H1 (cell line): ENCODE data around the gene CPNE5. TPM values are rescaled to one million over a fixed set of nuclear protein-coding genes. Genes with fewer than 3 reads are reported as not detected.

Experiments used
- CTCF ChIA-PET: fragments of 300-600 bp; sonication (Branson Sonifier 250); formaldehyde crosslinking; loops from one replicate; lab custom pipeline; 2021; ENCODE audit not compliant: partially characterized antibody; lab: Charles Lee
- POLR2A ChIA-PET: fragments of 300-600 bp; sonication (Branson Sonifier 250); formaldehyde crosslinking; loops from one replicate; lab custom pipeline; 2021; ENCODE audit warnings: inconsistent platforms; ENCODE audit not compliant: partially characterized antibody; lab: Charles Lee
- DNase-seq, 2 experiments: peaks; one replicate each; pipeline versions ENCODE4 v3.0.0 to v3.0.0-alpha.2; 2010 to 2022; ENCODE audit warnings: low spot score in 2 of 2, low read depth in 1 of 2, mixed read lengths in 1 of 2
- FAIRE-seq: peaks from 2 replicates; lab custom pipeline; 2011; peaks lifted over from hg19 to GRCh38; lab: Jason Lieb, UNC
- H2AFZ ChIP-seq: 2 replicates; pipeline ENCODE4 v1.8.1; 2012; ENCODE audit warnings: low read length, inconsistent platforms
- H2AK5ac ChIP-seq: 2 replicates; pipeline ENCODE4 v1.6.1; 2013; ENCODE audit warnings: low read depth, low read length
- H2BK120ac ChIP-seq: replicated peaks from 2 replicates; pipeline ENCODE3; 2013; ENCODE audit warnings: low read depth, low read length, inconsistent platforms
- H2BK12ac ChIP-seq: 2 replicates; pipeline ENCODE4 v1.6.1; 2013; ENCODE audit warnings: low read depth, low read length
- H2BK15ac ChIP-seq: 2 replicates; pipeline ENCODE4 v1.6.1; 2013; ENCODE audit warnings: low read length
- H2BK20ac ChIP-seq: 2 replicates; pipeline ENCODE4 v1.6.1; 2013; ENCODE audit warnings: low read length
- H2BK5ac ChIP-seq: 2 replicates; pipeline ENCODE4 v1.6.1; 2013; ENCODE audit warnings: low read depth, low read length
- H3K14ac ChIP-seq: 2 replicates; pipeline ENCODE4 v1.6.1; 2013; ENCODE audit warnings: inconsistent platforms; ENCODE audit not compliant: insufficient read length
- H3K18ac ChIP-seq: 2 replicates; pipeline ENCODE4 v1.6.1; 2013; ENCODE audit warnings: low read length; ENCODE audit errors: extremely low read depth
- H3K23ac ChIP-seq: 2 replicates; pipeline ENCODE4 v1.6.1; 2013; ENCODE audit warnings: inconsistent platforms; ENCODE audit not compliant: insufficient read length
- H3K23me2 ChIP-seq: 2 replicates; pipeline ENCODE4 v1.6.1; 2013; ENCODE audit warnings: low read depth, low read length
- H3K27ac ChIP-seq: 2 replicates; pipeline ENCODE4 v1.6.1; 2011; ENCODE audit warnings: low read depth, low read length, inconsistent platforms
- H3K27me3 ChIP-seq, 4 experiments: replicated peaks in 1 of 4; 1 replicate in 1 of 4; 2 replicates in 3 of 4; pipeline versions ENCODE4 v1.6.1 to v1.8.1; 2011 to 2013; ENCODE audit warnings: low read length in 3 of 4, mild to moderate bottlenecking in 3 of 4, inconsistent platforms in 2 of 4, mixed read lengths in 2 of 4, moderate library complexity in 1 of 4; ENCODE audit not compliant: control insufficient read depth in 3 of 4, insufficient read depth in 3 of 4; ENCODE audit errors: extremely low read depth in 1 of 4
- H3K36me3 ChIP-seq, 4 experiments: 2 replicates each; pipeline versions ENCODE4 v1.6.1 to v1.8.1; 2011 to 2013; ENCODE audit warnings: mild to moderate bottlenecking in 4 of 4, low read length in 3 of 4, moderate library complexity in 2 of 4, control low read depth in 1 of 4, inconsistent platforms in 1 of 4; ENCODE audit not compliant: insufficient read depth in 4 of 4, control insufficient read depth in 2 of 4
- H3K4ac ChIP-seq: replicated peaks from 2 replicates; pipeline ENCODE3; 2013; ENCODE audit warnings: low read length, low read depth, mixed read lengths, inconsistent platforms; ENCODE audit not compliant: insufficient read length
- H3K4me1 ChIP-seq, 4 experiments: replicated peaks in 1 of 4; 1 replicate in 1 of 4; 2 replicates in 3 of 4; pipeline versions ENCODE4 v1.6.1 to v1.8.1; 2011 to 2013; ENCODE audit warnings: low read length in 3 of 4, inconsistent platforms in 2 of 4, mixed read lengths in 1 of 4; ENCODE audit not compliant: insufficient read depth in 4 of 4, control insufficient read depth in 3 of 4
- H3K4me2 ChIP-seq, 2 experiments: 2 replicates each; pipeline versions ENCODE4 v1.6.1 to v1.8.1; 2011 to 2013; ENCODE audit warnings: low read depth in 2 of 2, low read length in 2 of 2, control low read depth in 1 of 2, inconsistent platforms in 1 of 2, mild to moderate bottlenecking in 1 of 2; ENCODE audit not compliant: insufficient read depth in 1 of 2
- H3K4me3 ChIP-seq, 4 experiments: fragments of 200-600, 300-600 bp in 1 of 4; sonication (generic), shearing (Covaris generic), sonication (Bioruptor Twin) in 1 of 4; 2 replicates each; pipeline versions ENCODE4 v1.5.1 to v1.8.1; 2011 to 2016; ENCODE audit warnings: low read length in 4 of 4, low read depth in 3 of 4, control low read depth in 2 of 4, inconsistent platforms in 2 of 4, mild to moderate bottlenecking in 2 of 4, mixed read lengths in 1 of 4, moderate library complexity in 1 of 4; ENCODE audit not compliant: insufficient read depth in 2 of 4; ENCODE audit errors: extremely low read depth in 1 of 4
- H3K56ac ChIP-seq: replicated peaks from 2 replicates; pipeline ENCODE3; 2013; ENCODE audit warnings: low read depth, mild to moderate bottlenecking, mixed read lengths, low read length, inconsistent platforms; ENCODE audit not compliant: insufficient read length
- H3K79me1 ChIP-seq: 2 replicates; pipeline ENCODE4 v1.6.1; 2013; ENCODE audit warnings: low read depth, low read length, control low read depth
- H3K79me2 ChIP-seq, 2 experiments: 2 replicates each; pipeline versions ENCODE4 v1.6.1 to v1.8.1; 2012 to 2013; ENCODE audit warnings: low read length in 2 of 2, mild to moderate bottlenecking in 2 of 2, inconsistent platforms in 1 of 2; ENCODE audit not compliant: insufficient read depth in 2 of 2, control insufficient read depth in 1 of 2
- H3K9ac ChIP-seq, 4 experiments: replicated peaks in 1 of 4; 1 replicate in 1 of 4; 2 replicates in 3 of 4; pipeline versions ENCODE4 v1.6.1 to v1.8.1; 2011 to 2013; ENCODE audit warnings: low read depth in 3 of 4, low read length in 3 of 4, control low read depth in 2 of 4, mild to moderate bottlenecking in 2 of 4, moderate library complexity in 2 of 4, inconsistent platforms in 1 of 4; ENCODE audit errors: extremely low read depth in 1 of 4
- H3K9me3 ChIP-seq, 2 experiments: 2 replicates each; pipeline versions ENCODE4 v1.6.1 to v1.8.1; 2012 to 2013; ENCODE audit warnings: mild to moderate bottlenecking in 2 of 2, moderate library complexity in 2 of 2, control low read depth in 1 of 2, inconsistent platforms in 1 of 2, low read depth in 1 of 2, low read length in 1 of 2, mixed read lengths in 1 of 2; ENCODE audit not compliant: insufficient read depth in 2 of 2
- H4K20me1 ChIP-seq, 2 experiments: replicated peaks in 1 of 2; 2 replicates each; pipeline versions ENCODE3 to v1.8.1; 2011 to 2013; ENCODE audit warnings: inconsistent platforms in 2 of 2, low read length in 2 of 2, mild to moderate bottlenecking in 1 of 2; ENCODE audit not compliant: insufficient read depth in 2 of 2, control insufficient read depth in 1 of 2
- H4K5ac ChIP-seq: 2 replicates; pipeline ENCODE4 v1.6.1; 2013; ENCODE audit warnings: low read length, low read depth, mixed read lengths, inconsistent platforms; ENCODE audit not compliant: insufficient read length
- H4K8ac ChIP-seq: 2 replicates; pipeline ENCODE4 v1.8.0; 2013; ENCODE audit warnings: mild to moderate bottlenecking, moderate library complexity, low read length, inconsistent platforms; ENCODE audit not compliant: insufficient read depth; ENCODE audit errors: extremely low read depth
- H4K91ac ChIP-seq: replicated peaks from 2 replicates; pipeline ENCODE3; 2013; ENCODE audit warnings: low read length, mixed read lengths, inconsistent platforms; ENCODE audit not compliant: insufficient read length
- ASH2L ChIP-seq: fragments of 200-600, 300-600 bp; sonication (generic); IDR thresholded peaks from one replicate; pipeline ENCODE4 v1.7.1; 2017; ENCODE audit warnings: low read length
- BACH1 ChIP-seq: IDR thresholded peaks from 2 replicates; pipeline ENCODE4 v1.6.1; 2012; ENCODE audit warnings: low read length, improper control_type of control experiment
- BCL11A ChIP-seq, 2 experiments: IDR thresholded peaks; one replicate each; pipeline ENCODE4 v1.6.1; 2011; ENCODE audit warnings: low read depth in 2 of 2, low read length in 2 of 2, mild to moderate bottlenecking in 2 of 2
- CBX8 ChIP-seq: fragments of 300-800, 300-1000 bp; sonication (generic); IDR thresholded peaks from 2 replicates; pipeline ENCODE4 v1.7.1; 2016; ENCODE audit warnings: low read depth, low read length, borderline replicate concordance
- CREB1 ChIP-seq: IDR thresholded peaks from 2 replicates; pipeline ENCODE4 v1.6.1; 2012; ENCODE audit warnings: inconsistent platforms
- HDAC6 ChIP-seq: IDR thresholded peaks from one replicate; pipeline ENCODE4 v1.7.1; 2012; ENCODE audit warnings: low read depth, mild to moderate bottlenecking, inconsistent platforms, low read length, moderate library complexity
- NRF1 ChIP-seq: IDR thresholded peaks from 2 replicates; pipeline ENCODE4 v1.6.1; 2011; ENCODE audit warnings: mild to moderate bottlenecking, low read depth, low read length, improper control_type of control experiment
- POU5F1 ChIP-seq: IDR thresholded peaks from 2 replicates; pipeline ENCODE4 v1.6.1; 2011; ENCODE audit warnings: low read depth, mild to moderate bottlenecking, low read length, moderate library complexity
- RFX5 ChIP-seq: IDR thresholded peaks from 2 replicates; pipeline ENCODE4 v1.6.1; 2011; ENCODE audit warnings: low read depth, low read length, improper control_type of control experiment, borderline replicate concordance
- RNF2 ChIP-seq: fragments of 200-900, 300-1000 bp; sonication (generic); IDR thresholded peaks from 2 replicates; pipeline ENCODE4 v1.7.1; 2016; ENCODE audit warnings: borderline replicate concordance, low read depth, mild to moderate bottlenecking, antibody characterized with exemption, low read length; ENCODE audit not compliant: poor library complexity, severe bottlenecking; ENCODE audit errors: missing control alignments
- SP2 ChIP-seq: IDR thresholded peaks from 2 replicates; pipeline ENCODE4 v1.6.1; 2012; ENCODE audit warnings: mild to moderate bottlenecking, low read length, inconsistent platforms
- SUZ12 ChIP-seq: fragments of 200-600 bp; sonication (generic); IDR thresholded peaks from 2 replicates; pipeline ENCODE4 v1.6.1; 2012; ENCODE audit warnings: mild to moderate bottlenecking, inconsistent platforms, low read length, moderate library complexity, mixed read lengths
- TAF1 ChIP-seq: IDR thresholded peaks from 2 replicates; pipeline ENCODE4 v1.6.1; 2011; ENCODE audit warnings: mild to moderate bottlenecking, low read depth, low read length
- WGBS, 2 experiments: shearing (Covaris generic) in 1 of 2; methylation state at CpG; one replicate each; pipeline versions ENCODE4 v1.1.6 to v1.1.7; 2013 to 2015; ENCODE audit warnings: low lambda C conversion rate in 2 of 2, mixed read lengths in 2 of 2, inconsistent platforms in 1 of 2, low coverage in 1 of 2, missing lambda C conversion rate in 1 of 2; ENCODE audit not compliant: insufficient replicate concordance in 2 of 2, insufficient coverage in 1 of 2, insufficient read length in 1 of 2; ENCODE audit errors: extremely low coverage in 1 of 2, missing lambda C conversion rate in 1 of 2; 5-methylcytosine and 5-hydroxymethylcytosine counted together
- polyA plus RNA-seq, 7 experiments: library from polyadenylated mRNA; depleted of rRNA in 3 of 7; stranded (reverse) in 5 of 7; unstranded in 2 of 7; fragments of >200 nt in 5 of 7; fragments of 200-250 nt in 2 of 7; gene quantifications; 1 replicate in 5 of 7; 2 replicates in 1 of 7; 4 replicates in 1 of 7; pipeline versions ENCODE4 v1.2.1 to v1.2.3, GENCODE V29; 2011 to 2013; ENCODE audit warnings: missing spikeins in 2 of 7, mixed read lengths in 2 of 7
- total RNA-seq: library from RNA; stranded (reverse); fragmentation: NEBNext Ultra II Directional; extraction: Animal tissue kit (Norgen Biotek cat#: 25700); gene quantifications from 2 replicates; pipeline ENCODE4 v1.2.1, GENCODE V29; 2021
- TF ChIP-seq, protein P1 (sequence below): IDR thresholded peaks from 2 replicates; pipeline ENCODE4 v1.6.1; 2012; ENCODE audit warnings: low read length, inconsistent platforms

The CPNE5 gene
- total and polyA plus RNA-seq, 2 of the 8 experiments (the other 6 are each of a cell fraction or from before 2014, with no cell fraction given), result 0.88 to 1.8 TPM

DNA sequence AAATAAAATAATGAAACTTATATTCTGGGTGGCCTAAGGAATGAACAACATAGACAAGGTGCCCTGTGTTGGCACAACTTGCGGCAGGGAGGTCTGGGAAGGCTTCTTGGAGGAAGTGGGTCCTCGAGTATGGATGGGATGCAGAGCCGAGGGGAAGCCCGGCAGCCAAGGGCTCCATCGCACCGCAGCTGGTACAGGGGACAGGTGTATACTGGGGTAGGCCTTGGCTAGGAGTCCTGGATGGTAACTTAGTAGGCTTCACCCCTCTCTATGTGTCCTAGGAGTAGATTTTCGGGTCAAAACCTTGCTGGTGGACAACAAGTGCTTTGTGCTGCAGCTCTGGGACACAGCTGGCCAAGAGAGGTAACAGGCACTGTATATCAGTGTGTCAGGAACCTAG is 113.7 kb downstream of the CPNE5 start:
- H3K79me1 ChIP-seq, result no peaks in the 10 kb centered on the region
- no peak overlapping the region for H3K27ac ChIP-seq
- H2BK120ac ChIP-seq, result no peak overlapping the region
- no peak overlapping the region for H2BK5ac ChIP-seq
- WGBS, 2 experiments, result 89% methylated on average over 7 of the region's 7 CpGs; no CpG with 5 or more reads in 1 of the 2 experiments
- no peak overlapping the region for H3K18ac ChIP-seq
- no peak overlapping the region for H2BK20ac ChIP-seq
- H3K27me3 ChIP-seq, result no peaks in the 10 kb centered on the region
- H4K20me1 ChIP-seq, result no peaks in the 10 kb centered on the region
- H2AK5ac ChIP-seq, result no peak overlapping the region
- H3K9ac ChIP-seq, result no peak overlapping the region
- H3K4me3 ChIP-seq, result no peak overlapping the region
- DNase-seq, result no peak
- H3K23me2 ChIP-seq, result no peaks in the 10 kb centered on the region
- H2BK12ac ChIP-seq, result no peak overlapping the region
- no peaks in the 10 kb centered on the region for H3K36me3 ChIP-seq
- H3K4me1 ChIP-seq, result peaks cover 0 to 2% (median under 1%) of the 10 kb centered on the region in 4 experiments; a peak in 2 of 7 replicates
- no peak for FAIRE-seq
- H3K4me2 ChIP-seq, result no peak overlapping the region
- H3K79me2 ChIP-seq, result no peaks in the 10 kb centered on the region
- no peak overlapping the region for H3K56ac ChIP-seq
- no peak overlapping the region for H3K23ac ChIP-seq
- POLR2A ChIA-PET, result no interaction called here
- H2AFZ ChIP-seq, result no peak overlapping the region
- CTCF ChIA-PET, result interaction anchor here (1.1 to 5.0 kb wide), 10 partner anchors 10 to 292 kb away, joined by 3 to 35 read pairs (median 5); no protein-coding TSS in a partner anchor
- no peak overlapping the region for H3K14ac ChIP-seq
- no peaks in the 10 kb centered on the region for H3K9me3 ChIP-seq
- H2BK15ac ChIP-seq, result no peak overlapping the region
- H4K8ac ChIP-seq, result no peak overlapping the region; the same call in 1 of the 2 replicates
- H3K4ac ChIP-seq, result no peak overlapping the region
- H4K91ac ChIP-seq, result no peak overlapping the region
- no peak overlapping the region for H4K5ac ChIP-seq
- no peak for TF ChIP-seq BCL11A (IDR thresholded peaks at IDR 0.05; ENCODE audit: low read depth in 2 of 2, low read length in 2 of 2)
- no peak for TF ChIP-seq ASH2L
- TF ChIP-seq, protein P1, sequence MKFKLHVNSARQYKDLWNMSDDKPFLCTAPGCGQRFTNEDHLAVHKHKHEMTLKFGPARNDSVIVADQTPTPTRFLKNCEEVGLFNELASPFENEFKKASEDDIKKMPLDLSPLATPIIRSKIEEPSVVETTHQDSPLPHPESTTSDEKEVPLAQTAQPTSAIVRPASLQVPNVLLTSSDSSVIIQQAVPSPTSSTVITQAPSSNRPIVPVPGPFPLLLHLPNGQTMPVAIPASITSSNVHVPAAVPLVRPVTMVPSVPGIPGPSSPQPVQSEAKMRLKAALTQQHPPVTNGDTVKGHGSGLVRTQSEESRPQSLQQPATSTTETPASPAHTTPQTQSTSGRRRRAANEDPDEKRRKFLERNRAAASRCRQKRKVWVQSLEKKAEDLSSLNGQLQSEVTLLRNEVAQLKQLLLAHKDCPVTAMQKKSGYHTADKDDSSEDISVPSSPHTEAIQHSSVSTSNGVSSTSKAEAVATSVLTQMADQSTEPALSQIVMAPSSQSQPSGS, result no peak
- TF ChIP-seq RFX5, result no peak
- TF ChIP-seq RNF2, result no peak
- TF ChIP-seq HDAC6, result no peak
- TF ChIP-seq CBX8, result no peak
- no peak for TF ChIP-seq SUZ12
- no peak for TF ChIP-seq NRF1
- TF ChIP-seq BACH1, result no peak
- no peak for TF ChIP-seq POU5F1
- no peak for TF ChIP-seq SP2
- TF ChIP-seq TAF1, result no peak
- TF ChIP-seq CREB1, result no peak
